Activated CD4-positive, alpha-beta T cell treated with anti-CD3 and anti-CD28 coated beads for 36 hours (primary cell): ENCODE results near the gene COL8A2. TPM values are rescaled to one million over a fixed set of nuclear protein-coding genes. Genes with fewer than 3 reads are reported as not detected.

Experiments used
- ATAC-seq: fragments of 200-7000 bp; cut with Tn5 transposase; one replicate; pipeline ENCODE4 v1.10.0; 2021; ENCODE audit warnings: mild to moderate bottlenecking, moderate library complexity
- CTCF ChIA-PET: fragments of 350-600 bp; sonication (Branson Sonifier 250); formaldehyde crosslinking; loops from one replicate; lab custom pipeline; 2021; ENCODE audit warnings: antibody characterized with exemption; lab: Charles Lee
- POLR2A ChIA-PET: fragments of 350-600 bp; sonication (Branson Sonifier 250); formaldehyde crosslinking; loops from one replicate; lab custom pipeline; 2021; ENCODE audit warnings: antibody characterized with exemption, inconsistent platforms; lab: Charles Lee
- DNase-seq: peaks from one replicate; pipeline ENCODE4 v3.0.0-alpha.2; 2020
- H3K27ac Mint-ChIP-seq: one replicate; pipeline ENCODE4 v1.8.0; 2021; ENCODE audit warnings: mixed read lengths
- H3K27me3 Mint-ChIP-seq: one replicate; pipeline ENCODE4 v1.8.0; 2021; ENCODE audit warnings: mixed read lengths
- H3K36me3 Mint-ChIP-seq: one replicate; pipeline ENCODE4 v1.8.0; 2021; ENCODE audit warnings: low read depth, mixed read lengths
- H3K4me1 Mint-ChIP-seq: one replicate; pipeline ENCODE4 v1.8.0; 2021; ENCODE audit warnings: mixed read lengths
- H3K4me3 Mint-ChIP-seq: one replicate; pipeline ENCODE4 v1.8.0; 2021; ENCODE audit warnings: mild to moderate bottlenecking, moderate library complexity, mixed read lengths
- H3K9me3 Mint-ChIP-seq: one replicate; pipeline ENCODE4 v1.8.0; 2021; ENCODE audit warnings: low read depth, mixed read lengths
- intact Hi-C, 2 experiments: fragments of 100-400 bp; cut with DNase I in 1 of 2; cut with micrococcal nuclease in 1 of 2; formaldehyde crosslinking; loops; one replicate each; pipeline versions ENCODE4 v1.14.2 to v1.15.1; 2022 to 2024; cut with DNase I, micrococcal nuclease
- total RNA-seq, 2 experiments: library from RNA; stranded (reverse); gene quantifications; one replicate each; pipeline ENCODE4 v1.2.3, GENCODE V29; 2021

The COL8A2 gene
- total RNA-seq, 2 experiments from 2014 or later = 0.05 TPM

DNA sequence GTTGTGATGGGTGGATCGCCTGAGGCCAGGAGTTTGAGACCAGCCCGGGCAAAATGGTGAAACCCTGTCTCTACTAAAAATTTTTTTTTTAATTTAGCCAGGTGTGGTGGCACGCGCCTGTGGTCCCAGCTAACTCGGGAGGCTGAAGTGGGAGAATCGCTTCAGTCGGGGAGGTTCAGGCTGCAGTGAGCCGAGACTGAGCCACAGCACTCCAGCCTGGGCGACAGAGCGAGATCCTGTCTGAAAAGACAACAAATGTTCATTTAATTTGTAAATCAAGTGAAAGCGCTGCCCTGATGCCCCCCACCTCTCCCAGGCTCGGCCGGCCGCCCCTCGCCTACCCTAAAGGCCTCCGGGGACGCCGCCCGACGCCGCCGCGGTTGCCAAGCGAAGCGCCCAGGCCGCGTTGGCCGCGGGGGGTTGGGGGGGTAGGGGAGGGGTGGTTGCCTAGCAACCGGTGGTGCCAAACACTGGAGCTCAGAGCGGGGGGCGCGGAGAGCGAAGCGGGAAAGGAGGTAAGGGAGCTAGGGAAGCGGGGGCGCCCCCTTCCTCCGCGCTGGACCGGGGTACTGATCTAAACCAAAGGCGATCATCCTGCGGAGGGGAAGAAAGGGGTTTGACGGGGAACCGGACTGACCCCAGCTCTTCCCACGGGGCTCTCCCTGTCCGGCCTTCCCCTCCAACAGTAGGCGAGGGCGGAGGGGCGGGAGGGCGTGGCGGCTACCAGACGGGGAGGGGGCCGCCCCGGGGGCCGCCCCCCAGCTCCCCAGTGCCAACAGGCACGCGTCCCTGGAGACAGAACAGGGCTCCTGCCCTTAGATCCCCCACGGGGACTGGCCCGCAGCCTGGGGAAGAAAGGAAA lies 41.2 kb downstream of the COL8A2 start, which contains the start of gene TEKT2:
TEKT2 (plus strand) TSS at position 460 of the 862 bp plus-strand sequence. CDS start 828 bp downstream, outside the sequence.
- intact Hi-C loops = loop anchor here in 1 of 2 experiments (10.0 kb wide), 1 partner anchor 199 kb away; the partner anchor contains the start of gene AGO1
- POLR2A ChIA-PET = no interaction called here
- CTCF ChIA-PET = no interaction called here
- Mint-ChIP-seq H3K27me3 (peaks cover 26% of the 10 kb centered on the region), H3K9me3 (no peaks in the 10 kb centered on the region), H3K4me1 (peaks cover 3% of the 10 kb centered on the region), H3K36me3 (no peaks in the 10 kb centered on the region), H3K27ac (no peak within 1 kb of the TSS), H3K4me3 (no peak within 1 kb of the TSS)
- DNase-seq (no peak), ATAC-seq (no peak)

DNA sequence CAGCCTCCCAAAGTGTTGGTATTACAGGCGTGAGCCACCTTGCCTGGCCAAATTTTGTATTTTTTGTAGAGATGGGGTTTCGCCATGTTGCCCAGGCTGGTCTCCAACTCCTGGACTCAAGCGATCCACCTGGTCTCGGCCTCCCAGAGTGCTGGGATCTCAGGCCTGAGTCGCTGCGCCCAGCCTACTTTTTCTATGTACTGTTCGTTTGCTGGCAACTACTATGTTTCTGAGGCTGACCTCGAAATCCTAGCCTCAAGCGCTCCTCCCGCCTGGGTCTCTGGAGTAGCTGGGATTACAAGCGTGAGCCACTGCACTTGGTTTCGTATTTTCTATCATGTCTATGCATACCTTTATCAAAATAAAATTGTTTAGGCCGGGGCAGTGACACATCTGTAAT lies 41.8 kb downstream of the COL8A2 start:
- H3K36me3 Mint-ChIP-seq = no peaks in the 10 kb centered on the region
- H3K27me3 Mint-ChIP-seq = peaks cover 26% of the 10 kb centered on the region
- H3K9me3 Mint-ChIP-seq = no peaks in the 10 kb centered on the region
- H3K27ac Mint-ChIP-seq = no peak overlapping the region
- DNase-seq (no peak), ATAC-seq (no peak)
- H3K4me3 Mint-ChIP-seq = no peak overlapping the region
- peaks cover 3% of the 10 kb centered on the region for H3K4me1 Mint-ChIP-seq
- CTCF ChIA-PET = no interaction called here
- intact Hi-C loops = loop anchor here in 1 of 2 experiments (10.0 kb wide), 1 partner anchor 198 kb away; the partner anchor contains the start of gene AGO1
- POLR2A ChIA-PET = no interaction called here

DNA sequence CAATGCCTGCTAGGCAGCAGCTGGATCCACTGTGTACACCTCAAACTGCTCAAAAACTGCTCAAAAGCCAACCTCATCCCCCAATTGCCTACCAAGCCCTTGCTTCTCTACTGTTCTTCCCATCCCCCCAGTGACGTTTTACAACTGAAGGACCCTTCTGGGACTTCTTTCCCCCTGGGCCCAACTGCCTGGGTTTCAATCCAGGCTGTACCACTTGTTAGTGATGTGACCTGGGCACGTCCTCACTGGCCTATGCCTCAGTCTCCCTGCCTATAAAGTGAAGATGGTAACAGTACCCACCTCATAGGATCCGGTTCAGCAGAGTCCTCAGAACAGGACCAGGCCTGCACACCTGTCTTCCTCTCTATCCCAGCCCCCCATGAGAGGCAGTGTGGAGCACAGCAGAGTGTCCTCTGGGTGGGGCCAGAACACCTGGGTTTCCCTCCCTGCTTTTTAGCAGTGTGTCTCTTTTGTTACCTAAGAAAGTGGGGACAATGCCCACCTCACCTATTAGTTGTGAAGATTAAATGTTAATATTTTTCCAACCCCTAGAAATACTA lies 43.0 kb downstream of the COL8A2 start:
- intact Hi-C loops = loop anchor here in 1 of 2 experiments (10.0 kb wide), 1 partner anchor 197 kb away; the partner anchor contains the start of gene AGO1
- no peak for ATAC-seq
- Mint-ChIP-seq H3K9me3 (no peaks in the 10 kb centered on the region), H3K27ac (no peak overlapping the region), H3K27me3 (peaks cover 25% of the 10 kb centered on the region), H3K4me3 (no peak overlapping the region), H3K36me3 (no peaks in the 10 kb centered on the region), H3K4me1 (peaks cover 2% of the 10 kb centered on the region)
- no peak for DNase-seq
- CTCF ChIA-PET = no interaction called here
- POLR2A ChIA-PET = no interaction called here

DNA sequence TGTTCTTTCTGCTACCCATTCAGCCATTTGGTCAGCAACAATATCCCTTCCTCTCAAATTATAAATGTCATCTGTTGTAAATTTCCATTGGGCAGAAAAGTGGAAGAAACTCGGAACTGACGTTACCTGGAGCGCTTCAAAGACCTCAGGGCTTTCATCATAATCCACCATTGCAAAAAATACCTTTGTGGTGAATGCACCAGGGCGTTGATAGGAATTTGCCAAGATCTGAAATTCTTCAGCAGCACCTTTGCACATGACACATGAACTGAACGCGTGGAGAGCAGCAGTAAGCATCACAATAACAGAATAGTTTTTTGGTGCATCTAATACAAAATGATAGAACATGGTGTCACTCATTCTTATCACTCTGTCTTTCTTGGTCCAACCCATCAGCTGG lies 44.2 kb downstream of the COL8A2 start:
- DNase-seq (no peak), ATAC-seq (no peak)
- CTCF ChIA-PET = no interaction called here
- Mint-ChIP-seq H3K36me3 (no peaks in the 10 kb centered on the region), H3K4me1 (peaks cover 2% of the 10 kb centered on the region), H3K27ac (no peak overlapping the region), H3K27me3 (peaks cover 19% of the 10 kb centered on the region), H3K4me3 (no peak overlapping the region), H3K9me3 (no peaks in the 10 kb centered on the region)
- intact Hi-C loops = loop anchor here in 1 of 2 experiments (10.0 kb wide), 1 partner anchor 196 kb away; the partner anchor contains the start of gene AGO1
- POLR2A ChIA-PET = no interaction called here

DNA sequence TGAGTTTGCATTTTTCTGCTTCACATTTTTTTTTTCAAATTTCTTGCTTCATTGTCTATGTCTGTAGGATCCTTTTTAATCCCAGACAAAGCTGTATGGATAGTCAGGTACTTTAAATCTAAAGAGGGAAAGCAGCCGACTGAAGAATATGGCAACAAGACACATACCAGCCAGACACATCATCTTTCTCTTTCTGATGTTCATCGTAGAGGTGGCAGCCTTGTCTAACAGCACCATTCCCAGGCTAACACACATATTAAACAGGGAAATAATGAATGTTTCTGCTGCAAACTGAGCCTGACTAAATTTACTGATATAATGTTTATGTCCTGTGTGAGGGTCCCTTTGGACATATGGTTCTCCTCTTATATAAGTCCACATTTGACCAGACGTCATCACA lies 44.8 kb downstream of the COL8A2 start:
- no peak for ATAC-seq
- intact Hi-C loops = loop anchor here in 1 of 2 experiments (10.0 kb wide), 1 partner anchor 195 kb away; the partner anchor contains the start of gene AGO1

DNA sequence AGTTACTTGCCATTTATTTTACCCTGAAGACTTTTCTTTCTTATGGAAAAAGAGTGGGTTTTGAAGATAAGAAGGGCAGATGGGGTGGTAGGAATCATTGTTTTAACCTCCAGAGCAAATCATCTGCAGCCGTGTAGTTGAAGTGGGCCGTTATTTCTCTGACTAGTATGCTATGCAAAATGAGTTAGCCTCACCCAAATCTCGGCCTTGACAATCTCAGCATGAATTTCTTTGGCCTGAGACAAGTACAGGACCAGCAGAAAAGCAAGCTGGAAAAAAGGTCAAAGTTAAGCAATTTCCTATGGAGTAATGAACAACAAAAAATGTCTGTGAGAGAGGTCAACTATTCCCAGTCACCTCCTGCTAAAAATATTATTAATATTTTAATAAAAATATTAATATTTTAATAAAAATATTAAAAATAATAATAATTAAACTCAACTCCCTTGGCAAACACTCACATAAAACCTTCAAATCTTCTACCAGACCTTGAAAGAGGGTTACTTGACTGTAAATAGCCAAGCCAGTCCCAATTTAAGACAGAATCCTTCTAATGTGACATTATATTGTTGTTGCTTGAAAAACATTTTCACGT lies 47.9 kb downstream of the COL8A2 start:
- POLR2A ChIA-PET = no interaction called here
- H3K4me3 Mint-ChIP-seq = no peak overlapping the region
- peaks cover 2% of the 10 kb centered on the region for H3K4me1 Mint-ChIP-seq
- CTCF ChIA-PET = interaction anchor here (1.0 kb wide), 1 partner anchor 9 kb away, joined by 3 read pairs; no protein-coding TSS in a partner anchor
- intact Hi-C loops = no loop called here
- no peaks in the 10 kb centered on the region for H3K36me3 Mint-ChIP-seq
- DNase-seq (no peak), ATAC-seq (no peak)
- H3K9me3 Mint-ChIP-seq = no peaks in the 10 kb centered on the region
- no peak overlapping the region for H3K27ac Mint-ChIP-seq
- peaks cover 4% of the 10 kb centered on the region for H3K27me3 Mint-ChIP-seq

More for the DNA sequence above, 44.8 kb downstream of the COL8A2 start:
- ChIA-PET CTCF (interaction anchor here (0.7 kb wide), 1 partner anchor 287 kb away, joined by 3 read pairs; no protein-coding TSS in a partner anchor), POLR2A (no interaction called here)
- peaks cover 2% of the 10 kb centered on the region for H3K4me1 Mint-ChIP-seq
- H3K27ac Mint-ChIP-seq = no peak overlapping the region
- H3K36me3 Mint-ChIP-seq = no peaks in the 10 kb centered on the region
- DNase-seq = no peak
- H3K27me3 Mint-ChIP-seq = peaks cover 17% of the 10 kb centered on the region
- H3K9me3 Mint-ChIP-seq = no peaks in the 10 kb centered on the region
- no peak overlapping the region for H3K4me3 Mint-ChIP-seq

DNA sequence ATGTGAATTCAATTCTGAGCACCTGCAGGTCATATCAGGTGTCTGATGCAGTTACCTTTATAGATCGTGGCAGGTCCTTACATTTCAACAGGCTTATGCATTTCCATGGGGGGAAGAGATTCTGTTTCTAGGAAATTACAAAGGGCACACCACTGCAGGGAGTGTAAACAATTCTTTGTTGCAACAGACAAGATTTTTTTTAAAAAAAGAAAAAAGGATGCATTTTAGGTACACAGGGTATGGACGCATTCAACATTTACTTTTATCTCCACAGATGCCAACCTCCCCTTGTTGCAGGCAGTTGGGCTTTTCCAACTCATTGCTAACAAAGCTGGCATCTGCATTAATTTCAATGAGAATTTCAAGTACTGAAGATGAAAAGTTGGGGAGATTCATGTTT lies 54.7 kb downstream of the COL8A2 start:
- CTCF ChIA-PET = no interaction called here
- Mint-ChIP-seq H3K27me3 (no peaks in the 10 kb centered on the region), H3K9me3 (no peaks in the 10 kb centered on the region), H3K4me1 (peaks cover 2% of the 10 kb centered on the region), H3K27ac (no peak overlapping the region), H3K36me3 (no peaks in the 10 kb centered on the region), H3K4me3 (no peak overlapping the region)
- DNase-seq (no peak), ATAC-seq (no peak)
- intact Hi-C loops = no loop called here
- POLR2A ChIA-PET = interaction anchor here (0.7 kb wide), 1 partner anchor 1750 kb away, joined by 3 read pairs; no protein-coding TSS in a partner anchor

DNA sequence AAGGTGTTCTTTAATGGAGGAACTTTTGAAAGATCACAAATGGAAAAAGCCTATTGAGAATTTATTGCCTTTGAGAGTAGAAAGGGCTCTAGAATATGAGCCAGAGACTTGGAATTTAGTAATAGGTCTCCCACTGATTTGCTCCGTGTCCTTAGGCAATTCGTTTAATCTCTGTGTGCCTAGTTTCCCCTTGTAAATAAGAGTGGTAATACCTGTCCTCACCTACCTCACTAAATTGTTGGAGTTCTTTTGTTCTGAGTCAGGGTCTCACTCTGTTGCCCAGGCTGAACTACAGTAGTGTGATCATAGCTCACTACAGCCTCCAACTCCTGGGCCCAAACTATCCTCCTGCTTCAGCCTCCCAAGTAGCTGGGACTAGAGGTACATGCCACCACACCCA lies 56.2 kb downstream of the COL8A2 start:
- no peak overlapping the region for H3K27ac Mint-ChIP-seq
- no peaks in the 10 kb centered on the region for H3K27me3 Mint-ChIP-seq
- ChIA-PET CTCF (interaction anchor here (0.8 kb wide), 1 partner anchor 32 kb away, joined by 5 read pairs; no protein-coding TSS in a partner anchor), POLR2A (no interaction called here)
- intact Hi-C loops = no loop called here
- DNase-seq = no peak
- H3K9me3 Mint-ChIP-seq = no peaks in the 10 kb centered on the region
- H3K4me3 Mint-ChIP-seq = no peak overlapping the region
- no peak for ATAC-seq
- H3K36me3 Mint-ChIP-seq = no peaks in the 10 kb centered on the region
- no peaks in the 10 kb centered on the region for H3K4me1 Mint-ChIP-seq

DNA sequence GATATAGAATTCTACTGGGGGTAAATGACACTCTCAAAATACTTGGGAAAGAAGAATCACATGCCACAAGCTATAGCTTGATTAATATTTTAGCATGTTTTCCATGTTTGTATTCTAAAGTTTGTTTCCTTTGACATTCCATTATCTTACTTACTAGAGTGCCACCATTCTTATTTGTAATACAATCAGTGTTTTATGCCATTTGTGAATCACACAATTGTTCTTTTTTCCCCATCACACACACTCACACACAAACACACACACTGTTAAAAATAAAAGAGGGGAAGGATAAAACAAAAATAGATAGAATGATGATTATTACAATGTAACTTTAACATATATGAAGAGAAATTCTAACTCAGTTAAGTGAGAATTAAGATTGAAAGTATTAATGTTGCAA lies 57.2 kb downstream of the COL8A2 start:
- Mint-ChIP-seq H3K9me3 (no peaks in the 10 kb centered on the region), H3K27me3 (no peaks in the 10 kb centered on the region), H3K27ac (no peak overlapping the region), H3K36me3 (no peaks in the 10 kb centered on the region), H3K4me3 (no peak overlapping the region), H3K4me1 (no peaks in the 10 kb centered on the region)
- POLR2A ChIA-PET = no interaction called here
- ATAC-seq (no peak), DNase-seq (no peak)
- CTCF ChIA-PET = interaction anchor here (0.9 kb wide), 1 partner anchor 9 kb away, joined by 3 read pairs; no protein-coding TSS in a partner anchor
- intact Hi-C loops = no loop called here

DNA sequence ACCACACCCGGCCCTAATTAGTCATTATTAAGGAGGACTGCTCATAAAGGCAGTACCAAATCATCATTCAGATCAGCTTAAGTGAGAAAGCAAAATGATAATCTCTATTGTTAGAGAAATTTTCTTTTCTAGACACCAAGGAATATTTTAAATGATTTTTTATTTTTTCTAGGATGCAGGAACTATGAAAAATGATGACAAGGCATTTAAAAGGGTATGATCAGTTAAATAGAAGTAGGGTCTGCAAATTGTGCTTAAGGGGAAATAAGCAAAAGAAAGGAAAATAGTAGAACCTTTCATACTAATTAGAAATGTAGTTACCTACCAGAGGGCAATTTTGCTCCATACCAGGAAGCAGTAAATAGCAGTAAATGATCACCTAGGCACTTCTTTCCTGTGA lies 62.7 kb downstream of the COL8A2 start:
- ChIA-PET CTCF (no interaction called here), POLR2A (no interaction called here)
- intact Hi-C loops = no loop called here
- Mint-ChIP-seq H3K4me1 (no peaks in the 10 kb centered on the region), H3K4me3 (no peak overlapping the region), H3K27ac (no peak overlapping the region), H3K27me3 (no peaks in the 10 kb centered on the region), H3K9me3 (no peaks in the 10 kb centered on the region), H3K36me3 (peaks cover 3% of the 10 kb centered on the region)
- no peak for DNase-seq
- ATAC-seq = no peak

DNA sequence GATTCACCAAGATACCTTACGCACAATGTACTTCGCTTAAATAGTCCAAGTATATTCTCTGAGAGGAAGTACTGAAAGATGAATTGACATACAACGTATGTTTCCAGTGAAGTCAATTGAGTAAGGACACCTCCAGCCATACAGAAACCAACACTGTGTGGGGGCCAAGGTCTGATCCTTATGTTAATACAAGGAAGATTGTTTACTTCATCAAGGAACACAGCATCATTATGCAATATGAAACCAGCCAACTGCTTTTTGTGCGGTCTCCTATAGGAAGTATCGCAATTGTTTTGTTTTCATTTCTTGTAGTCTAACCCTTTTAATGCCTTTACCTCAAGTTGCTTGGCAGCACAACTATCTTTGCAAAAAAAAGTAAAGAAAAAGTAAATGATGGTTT lies 69.3 kb downstream of the COL8A2 start:
- Mint-ChIP-seq H3K36me3 (peaks cover 9% of the 10 kb centered on the region), H3K4me1 (no peaks in the 10 kb centered on the region), H3K27me3 (no peaks in the 10 kb centered on the region), H3K4me3 (no peak overlapping the region), H3K27ac (no peak overlapping the region), H3K9me3 (no peaks in the 10 kb centered on the region)
- DNase-seq (no peak), ATAC-seq (no peak)
- intact Hi-C loops = no loop called here
- ChIA-PET POLR2A (no interaction called here), CTCF (no interaction called here)
